Cardiac fibroblast (primary cell): ENCODE data around the gene DNM1.
"Not testable (repeated sequence)": the region's sequence is repeated elsewhere in the genome, so short reads cannot be mapped to it uniquely, and the experiment has no call there.

Experiments used
- DNase-seq, 2 donors: peaks; one replicate each; pipeline versions ENCODE4 v3.0.0 to v3.0.0-alpha.2; 2010; ENCODE audit warnings: low read depth in 2 of 2
- H3K4me3 ChIP-seq, 2 donors: replicated peaks in 1 of 2; 1 replicate in 1 of 2; 2 replicates in 1 of 2; pipeline ENCODE4 v1.5.1; 2011; ENCODE audit warnings: low read depth in 2 of 2, low read length in 2 of 2, mild to moderate bottlenecking in 2 of 2, moderate library complexity in 1 of 2
- CTCF ChIP-seq: IDR thresholded peaks from one replicate; pipeline ENCODE4 v1.5.1; 2011; ENCODE audit warnings: low read depth, mild to moderate bottlenecking, low read length, inconsistent platforms

The DNM1 gene

DNA sequence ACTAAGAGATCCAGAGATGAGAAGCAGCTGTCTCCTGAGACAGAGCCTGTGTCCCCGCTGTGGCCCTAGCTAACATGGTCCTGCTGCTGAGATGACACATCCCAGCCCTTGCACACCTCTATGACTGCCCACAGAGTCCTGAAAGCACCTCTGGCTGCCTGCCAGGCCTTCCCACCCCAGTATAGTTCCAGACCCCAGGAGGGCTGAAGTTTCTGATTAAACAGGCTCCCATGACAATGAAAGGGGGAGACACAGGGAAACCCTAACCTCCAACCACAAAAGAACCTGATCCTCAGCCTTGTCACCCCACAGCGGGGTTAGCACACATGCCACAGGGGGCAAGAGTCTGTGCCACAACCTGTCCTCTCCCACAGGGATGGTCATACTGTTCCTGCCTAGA lies 27.5 kb upstream of the DNM1 start:
- DNase-seq = no peak
- TF ChIP-seq CTCF = no peak
- no peak overlapping the region for H3K4me3 ChIP-seq

- no peak for DNase-seq
- no peak for TF ChIP-seq CTCF
- H3K4me3 ChIP-seq = no peak overlapping the region
Measured at GRCh38 chr9:128178806-128179431, 24.3 kb upstream of the DNM1 start.

- no peak for TF ChIP-seq CTCF
- H3K4me3 ChIP-seq = no peak overlapping the region
- no peak for DNase-seq
Measured at GRCh38 chr9:128180001-128180400, 23.2 kb upstream of the DNM1 start.

GRCh38 chr9:128180447-128180846 lies 22.7 kb upstream of the DNM1 start:
- H3K4me3 ChIP-seq = no peak overlapping the region
- TF ChIP-seq CTCF = no peak
- no peak for DNase-seq

DNA sequence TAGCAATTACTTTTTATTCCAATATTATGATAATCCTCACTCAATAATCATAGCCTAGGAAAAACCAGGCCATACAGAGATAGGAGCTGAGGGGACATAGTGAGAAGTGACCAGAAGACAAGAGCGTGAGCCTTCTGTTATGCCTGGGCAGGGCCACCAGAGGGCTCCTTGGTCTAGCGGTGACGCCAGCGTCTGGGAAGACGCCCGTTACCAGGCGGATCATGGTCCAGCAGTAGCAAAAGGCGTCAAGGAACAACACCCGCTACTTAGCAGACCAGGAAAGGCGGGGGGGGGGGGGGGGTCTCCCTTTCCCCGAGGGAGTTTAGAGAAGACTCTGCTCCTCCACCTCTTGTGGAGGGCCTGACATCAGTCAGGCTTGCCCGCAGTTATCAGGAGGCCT lies 21.7 kb upstream of the DNM1 start:
- not testable (repeated sequence) for H3K4me3 ChIP-seq
- TF ChIP-seq CTCF = peak; percentile 49
- peak; percentile 62 to 63 for DNase-seq

DNA sequence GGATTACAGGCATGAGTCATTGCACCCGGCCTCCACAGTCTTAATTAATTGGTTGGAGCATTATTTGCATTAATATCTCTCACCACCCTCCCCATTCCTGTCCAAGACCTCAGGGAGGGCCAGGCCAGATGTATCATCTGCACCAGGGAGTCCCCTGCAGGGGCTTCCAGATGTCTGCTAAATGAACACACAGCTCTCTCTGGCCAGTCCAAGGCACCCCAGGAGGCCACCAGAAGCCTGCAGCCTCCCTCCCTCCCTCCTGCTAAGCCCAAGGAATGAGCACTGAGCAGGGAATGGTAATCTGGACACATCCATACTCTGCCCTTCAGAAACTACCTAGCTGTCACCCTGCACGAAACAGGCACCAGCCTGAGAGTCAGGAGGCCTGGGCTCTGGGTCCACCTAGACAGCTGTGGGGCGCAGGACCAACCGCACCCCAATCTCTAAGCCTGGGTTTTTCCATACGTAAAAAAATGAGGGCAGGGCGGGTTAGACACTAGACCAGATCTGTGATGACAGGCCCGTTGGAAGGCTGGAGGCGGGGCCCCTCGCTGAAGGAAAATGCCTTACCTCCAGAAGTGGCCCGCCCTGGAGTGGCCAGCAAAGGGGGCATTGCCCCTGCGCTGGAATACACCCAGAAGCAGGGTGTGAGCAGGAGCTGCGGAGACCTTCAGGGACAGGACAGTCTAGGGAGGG lies 20.1 kb upstream of the DNM1 start:
- no peak for DNase-seq
- TF ChIP-seq CTCF = no peak
- no peak overlapping the region for H3K4me3 ChIP-seq
